ENCODE data around the gene SMIM35.

The SMIM35 gene

DNA sequence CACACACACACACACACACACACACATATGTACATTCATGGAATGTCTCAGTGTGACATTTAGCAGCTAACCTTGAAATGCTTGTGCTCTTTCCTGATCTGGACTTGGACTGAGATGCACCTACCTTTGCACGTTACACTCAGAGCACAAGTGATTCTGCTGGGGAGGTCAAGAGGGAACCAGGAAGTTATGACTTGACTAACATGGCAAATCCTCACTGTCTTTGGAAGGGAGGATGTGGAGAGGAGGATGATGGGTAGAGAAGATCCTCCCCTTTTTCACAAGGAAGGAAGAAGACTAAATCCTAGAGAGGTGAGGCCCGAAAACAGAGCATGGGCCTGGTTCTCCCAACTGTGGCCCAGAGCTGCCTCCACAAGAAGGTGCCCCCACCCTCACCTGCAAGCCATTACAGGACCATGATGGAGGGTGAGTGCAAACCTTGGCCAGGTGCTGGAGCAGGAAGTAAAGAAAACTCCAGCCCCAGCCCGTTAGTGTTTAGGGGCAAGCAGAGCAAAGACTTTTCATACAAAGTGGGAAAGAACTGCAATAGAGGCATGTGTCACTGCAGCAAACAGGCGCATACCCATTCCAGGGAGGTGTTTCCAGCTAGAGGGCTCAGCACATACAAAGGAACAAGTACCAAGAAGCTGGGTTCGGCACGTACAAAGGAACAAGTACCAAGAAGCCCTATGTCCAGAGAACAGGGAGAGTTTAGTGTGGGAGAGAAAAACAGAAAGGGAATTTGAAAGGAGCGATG, 39.5 kb upstream of the SMIM35 start:
- Histone ChIP-seq H3K4me3 (ENCODE audit: insufficient read depth, low read depth, low read length) (no peak overlapping the region), H3K4me1 (ENCODE audit: control insufficient read depth, insufficient read depth, low read length) (peaks cover 5% of the 10 kb centered on the region), H3K9me3 (ENCODE audit: control insufficient read depth, low read length) (no peaks in the 10 kb centered on the region), H3K27me3 (ENCODE audit: control insufficient read depth, insufficient read depth, low read length, poor library complexity, severe bottlenecking) (no peaks in the 10 kb centered on the region), H3K36me3 (ENCODE audit: control insufficient read depth, insufficient read depth, low read length) (no peaks in the 10 kb centered on the region), H3K27ac (ENCODE audit: insufficient read depth, low read depth, low read length, poor library complexity, severe bottlenecking) (no peak overlapping the region)
- WGBS, 2 experiments: 92 to 94% methylated on average over 7 of the region's 7 CpGs

DNA sequence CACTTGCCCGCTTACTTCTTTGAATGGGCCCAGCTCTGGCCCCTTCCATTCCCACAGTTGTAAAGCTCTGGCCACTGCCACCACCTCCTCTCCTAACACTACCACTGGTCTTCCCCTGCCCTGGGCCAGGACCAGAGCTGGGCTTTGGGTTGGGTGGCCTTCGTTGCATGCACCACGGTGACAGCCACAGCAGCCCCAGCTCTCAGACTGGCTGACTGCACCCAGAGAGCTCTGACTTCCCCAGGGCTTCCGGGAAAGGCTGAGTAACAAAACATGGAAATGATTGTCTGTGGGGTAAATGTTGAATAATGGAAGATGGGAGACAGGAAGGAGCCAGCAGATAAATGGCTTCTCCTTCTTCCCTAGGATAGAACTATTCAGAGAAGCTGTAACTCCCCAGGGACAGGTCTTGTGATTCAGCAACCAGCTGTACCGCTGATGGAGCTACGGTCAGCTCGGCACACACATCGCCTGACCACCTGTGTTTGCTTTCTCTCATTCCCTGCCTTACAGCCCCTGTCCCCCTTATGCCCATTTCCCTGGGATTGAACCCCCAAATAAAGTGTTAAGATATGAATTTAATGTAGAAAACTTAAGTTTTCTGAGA, 38.3 kb upstream of the SMIM35 start:
- H3K4me3 ChIP-seq (ENCODE audit: insufficient read depth, low read depth, low read length): no peak overlapping the region
- H3K9me3 ChIP-seq (ENCODE audit: control insufficient read depth, low read length): no peaks in the 10 kb centered on the region
- 87 to 92% methylated on average over 8 of the region's 8 CpGs for WGBS, 2 experiments
- peaks cover 5% of the 10 kb centered on the region for H3K4me1 ChIP-seq (ENCODE audit: control insufficient read depth, insufficient read depth, low read length)
- no peaks in the 10 kb centered on the region for H3K36me3 ChIP-seq (ENCODE audit: control insufficient read depth, insufficient read depth, low read length)
- no peaks in the 10 kb centered on the region for H3K27me3 ChIP-seq (ENCODE audit: control insufficient read depth, insufficient read depth, low read length, poor library complexity, severe bottlenecking)
- H3K27ac ChIP-seq (ENCODE audit: insufficient read depth, low read depth, low read length, poor library complexity, severe bottlenecking): no peak overlapping the region

DNA sequence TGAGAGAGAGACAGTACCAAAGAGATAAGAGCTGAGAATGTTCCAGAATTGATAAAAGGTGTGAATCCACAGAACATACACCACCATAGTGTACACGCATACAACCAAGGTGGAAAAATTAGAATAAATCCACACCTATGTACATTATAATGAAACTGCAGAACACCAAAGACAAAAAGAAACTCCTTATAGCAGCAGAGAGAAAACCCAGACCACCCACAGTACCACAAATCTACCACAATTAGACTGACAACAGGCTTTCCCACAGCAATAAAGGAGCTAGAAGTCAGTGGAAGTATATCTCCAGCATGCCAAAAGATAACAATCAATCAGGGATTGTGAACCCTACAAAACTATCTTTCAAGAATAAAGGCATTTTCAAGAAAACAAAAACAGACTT, 34.0 kb upstream of the SMIM35 start:
- Histone ChIP-seq H3K36me3 (ENCODE audit: control insufficient read depth, insufficient read depth, low read length) (no peaks in the 10 kb centered on the region), H3K4me3 (ENCODE audit: insufficient read depth, low read depth, low read length) (no peak overlapping the region), H3K27ac (ENCODE audit: insufficient read depth, low read depth, low read length, poor library complexity, severe bottlenecking) (no peak overlapping the region), H3K4me1 (ENCODE audit: control insufficient read depth, insufficient read depth, low read length) (no peaks in the 10 kb centered on the region), H3K27me3 (ENCODE audit: control insufficient read depth, insufficient read depth, low read length, poor library complexity, severe bottlenecking) (no peaks in the 10 kb centered on the region), H3K9me3 (ENCODE audit: control insufficient read depth, low read length) (no peaks in the 10 kb centered on the region)
- 70 to 75% methylated on average over 1 of the region's 1 CpG for WGBS, 2 experiments

DNA sequence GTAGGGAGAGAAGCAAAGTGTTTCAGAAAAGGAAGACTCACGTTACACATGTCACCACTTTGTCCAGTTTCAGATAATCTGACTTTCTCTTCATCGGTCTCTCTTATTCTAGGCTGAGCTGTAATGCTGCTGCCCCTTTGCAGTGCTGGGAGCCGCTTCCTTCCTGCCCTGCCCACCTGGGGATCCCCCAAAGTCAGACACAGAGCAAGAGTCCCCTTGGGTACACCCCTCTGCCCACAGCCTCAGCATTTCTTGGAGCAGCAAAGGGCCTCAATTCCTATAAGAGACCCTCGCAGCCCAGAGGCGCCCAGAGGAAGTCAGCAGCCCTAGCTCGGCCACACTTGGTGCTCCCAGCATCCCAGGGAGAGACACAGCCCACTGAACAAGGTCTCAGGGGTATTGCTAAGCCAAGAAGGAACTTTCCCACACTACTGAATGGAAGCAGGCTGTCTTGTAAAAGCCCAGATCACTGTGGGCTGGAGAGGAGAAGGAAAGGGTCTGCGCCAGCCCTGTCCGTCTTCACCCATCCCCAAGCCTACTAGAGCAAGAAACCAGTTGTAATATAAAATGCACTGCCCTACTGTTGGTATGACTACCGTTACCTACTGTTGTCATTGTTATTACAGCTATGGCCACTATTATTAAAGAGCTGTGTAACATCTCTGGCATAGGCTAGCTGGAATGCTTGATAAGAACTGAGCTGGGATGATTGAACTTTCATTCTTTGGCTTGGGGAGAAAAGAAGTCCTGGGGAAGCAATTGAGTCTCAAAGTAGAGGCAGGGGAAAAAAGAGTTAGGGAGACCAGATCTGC, 31.2 kb upstream of the SMIM35 start:
- no peaks in the 10 kb centered on the region for H3K36me3 ChIP-seq (ENCODE audit: control insufficient read depth, insufficient read depth, low read length)
- no peaks in the 10 kb centered on the region for H3K9me3 ChIP-seq (ENCODE audit: control insufficient read depth, low read length)
- 92% methylated on average over 8 to 9 of the region's 9 CpGs for WGBS, 2 experiments
- no peaks in the 10 kb centered on the region for H3K27me3 ChIP-seq (ENCODE audit: control insufficient read depth, insufficient read depth, low read length, poor library complexity, severe bottlenecking)
- no peak overlapping the region for H3K4me3 ChIP-seq (ENCODE audit: insufficient read depth, low read depth, low read length)
- H3K4me1 ChIP-seq (ENCODE audit: control insufficient read depth, insufficient read depth, low read length): no peaks in the 10 kb centered on the region
- no peak overlapping the region for H3K27ac ChIP-seq (ENCODE audit: insufficient read depth, low read depth, low read length, poor library complexity, severe bottlenecking)

DNA sequence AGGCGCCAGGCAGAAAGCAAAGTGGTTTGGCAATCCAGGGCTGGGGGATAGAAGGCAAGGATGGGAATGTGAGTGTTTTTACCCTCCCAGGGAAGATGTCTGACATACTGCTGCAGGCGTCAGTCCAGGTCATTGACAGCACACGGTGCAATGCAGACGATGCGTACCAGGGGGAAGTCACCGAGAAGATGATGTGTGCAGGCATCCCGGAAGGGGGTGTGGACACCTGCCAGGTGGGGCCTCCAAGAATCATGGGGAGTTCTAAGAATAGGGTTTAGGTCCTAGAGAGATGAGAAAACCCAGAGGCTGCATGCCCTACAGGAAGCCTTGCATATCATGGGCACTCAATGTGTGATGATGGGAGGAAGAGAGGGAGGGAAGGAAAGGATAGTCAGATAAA, 28.3 kb upstream of the SMIM35 start:
- Histone ChIP-seq H3K27me3 (ENCODE audit: control insufficient read depth, insufficient read depth, low read length, poor library complexity, severe bottlenecking) (no peaks in the 10 kb centered on the region), H3K36me3 (ENCODE audit: control insufficient read depth, insufficient read depth, low read length) (no peaks in the 10 kb centered on the region), H3K9me3 (ENCODE audit: control insufficient read depth, low read length) (no peaks in the 10 kb centered on the region), H3K4me3 (ENCODE audit: insufficient read depth, low read depth, low read length) (no peak overlapping the region), H3K27ac (ENCODE audit: insufficient read depth, low read depth, low read length, poor library complexity, severe bottlenecking) (no peak overlapping the region), H3K4me1 (ENCODE audit: control insufficient read depth, insufficient read depth, low read length) (no peaks in the 10 kb centered on the region)
- 95 to 96% methylated on average over 7 of the region's 7 CpGs for WGBS, 2 experiments

DNA sequence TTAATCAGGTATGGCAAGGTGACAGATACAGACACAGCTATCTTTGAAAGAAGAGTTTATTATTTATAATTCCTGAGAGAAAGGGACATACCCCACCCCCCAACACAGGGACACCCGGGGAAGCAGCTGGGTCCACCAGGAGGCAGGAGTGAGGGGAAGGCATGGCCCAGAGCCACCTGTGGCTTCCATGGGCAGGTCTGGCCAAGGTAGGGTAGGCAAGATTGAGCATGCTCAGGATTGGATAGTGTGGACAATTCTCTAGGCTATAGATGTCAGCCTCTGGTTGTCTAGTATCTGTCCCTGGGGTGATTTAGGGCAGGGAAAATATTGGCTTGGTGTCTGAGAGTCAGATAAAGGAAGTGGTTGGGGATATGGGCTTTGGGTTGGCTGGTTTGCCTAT, 27.5 kb upstream of the SMIM35 start:
- Histone ChIP-seq H3K36me3 (ENCODE audit: control insufficient read depth, insufficient read depth, low read length) (no peaks in the 10 kb centered on the region), H3K4me1 (ENCODE audit: control insufficient read depth, insufficient read depth, low read length) (no peaks in the 10 kb centered on the region), H3K27me3 (ENCODE audit: control insufficient read depth, insufficient read depth, low read length, poor library complexity, severe bottlenecking) (no peaks in the 10 kb centered on the region), H3K9me3 (ENCODE audit: control insufficient read depth, low read length) (no peaks in the 10 kb centered on the region), H3K4me3 (ENCODE audit: insufficient read depth, low read depth, low read length) (no peak overlapping the region), H3K27ac (ENCODE audit: insufficient read depth, low read depth, low read length, poor library complexity, severe bottlenecking) (no peak overlapping the region)
- 83 to 88% methylated on average over 1 of the region's 1 CpG for whole genome bisulfite sequencing, 2 experiments

DNA sequence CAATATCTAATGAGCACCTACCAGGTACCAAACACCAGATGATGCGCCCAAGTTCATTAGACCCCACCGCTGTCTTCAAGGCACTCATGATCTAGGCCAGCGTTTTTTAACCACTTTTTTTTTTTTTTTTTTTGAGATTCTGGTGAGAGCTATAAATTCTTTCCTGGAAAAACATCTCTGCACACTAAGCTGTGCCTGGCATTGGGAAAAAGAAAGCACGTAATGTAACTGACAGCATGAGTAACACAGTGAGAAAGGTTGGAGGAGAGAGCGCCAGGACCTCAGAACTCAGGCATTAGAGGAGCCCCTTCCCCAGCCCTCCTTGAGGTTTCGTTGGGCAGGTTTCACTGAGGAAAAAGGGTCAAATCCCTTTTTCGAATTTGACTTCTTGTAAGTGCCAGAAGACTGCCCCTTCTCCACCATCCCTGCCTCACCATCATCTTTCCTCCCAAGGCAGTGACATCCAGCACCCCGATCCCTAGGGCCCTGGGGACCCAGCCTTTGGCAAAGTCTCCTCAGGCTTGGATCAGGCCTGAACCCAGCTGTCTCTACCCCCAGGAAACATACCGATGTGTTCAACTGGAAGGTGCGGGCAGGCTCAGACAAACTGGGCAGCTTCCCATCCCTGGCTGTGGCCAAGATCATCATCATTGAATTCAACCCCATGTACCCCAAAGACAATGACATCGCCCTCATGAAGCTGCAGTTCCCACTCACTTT, 26.1 kb upstream of the SMIM35 start:
- Histone ChIP-seq H3K36me3 (ENCODE audit: control insufficient read depth, insufficient read depth, low read length) (no peaks in the 10 kb centered on the region), H3K4me1 (ENCODE audit: control insufficient read depth, insufficient read depth, low read length) (no peaks in the 10 kb centered on the region), H3K27me3 (ENCODE audit: control insufficient read depth, insufficient read depth, low read length, poor library complexity, severe bottlenecking) (no peaks in the 10 kb centered on the region), H3K27ac (ENCODE audit: insufficient read depth, low read depth, low read length, poor library complexity, severe bottlenecking) (no peak overlapping the region), H3K4me3 (ENCODE audit: insufficient read depth, low read depth, low read length) (no peak overlapping the region), H3K9me3 (ENCODE audit: control insufficient read depth, low read length) (no peaks in the 10 kb centered on the region)
- WGBS, 2 experiments: 92 to 93% methylated on average over 11 of the region's 11 CpGs

DNA sequence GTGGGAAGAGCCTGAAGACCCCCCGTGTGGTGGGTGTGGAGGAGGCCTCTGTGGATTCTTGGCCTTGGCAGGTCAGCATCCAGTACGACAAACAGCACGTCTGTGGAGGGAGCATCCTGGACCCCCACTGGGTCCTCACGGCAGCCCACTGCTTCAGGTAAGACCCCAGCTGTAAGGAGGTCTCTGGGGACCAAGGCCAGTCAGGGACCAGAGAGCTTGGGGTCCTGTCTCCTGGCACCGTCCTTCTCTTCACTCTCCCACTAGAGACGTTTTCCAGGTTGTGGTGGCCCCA, 24.9 kb upstream of the SMIM35 start:
- Histone ChIP-seq H3K4me3 (ENCODE audit: insufficient read depth, low read depth, low read length) (no peak overlapping the region), H3K9me3 (ENCODE audit: control insufficient read depth, low read length) (no peaks in the 10 kb centered on the region), H3K4me1 (ENCODE audit: control insufficient read depth, insufficient read depth, low read length) (no peaks in the 10 kb centered on the region), H3K27ac (ENCODE audit: insufficient read depth, low read depth, low read length, poor library complexity, severe bottlenecking) (no peak overlapping the region), H3K36me3 (ENCODE audit: control insufficient read depth, insufficient read depth, low read length) (no peaks in the 10 kb centered on the region), H3K27me3 (ENCODE audit: control insufficient read depth, insufficient read depth, low read length, poor library complexity, severe bottlenecking) (no peaks in the 10 kb centered on the region)
- WGBS, 2 experiments: 91 to 94% methylated on average over 6 of the region's 6 CpGs

DNA sequence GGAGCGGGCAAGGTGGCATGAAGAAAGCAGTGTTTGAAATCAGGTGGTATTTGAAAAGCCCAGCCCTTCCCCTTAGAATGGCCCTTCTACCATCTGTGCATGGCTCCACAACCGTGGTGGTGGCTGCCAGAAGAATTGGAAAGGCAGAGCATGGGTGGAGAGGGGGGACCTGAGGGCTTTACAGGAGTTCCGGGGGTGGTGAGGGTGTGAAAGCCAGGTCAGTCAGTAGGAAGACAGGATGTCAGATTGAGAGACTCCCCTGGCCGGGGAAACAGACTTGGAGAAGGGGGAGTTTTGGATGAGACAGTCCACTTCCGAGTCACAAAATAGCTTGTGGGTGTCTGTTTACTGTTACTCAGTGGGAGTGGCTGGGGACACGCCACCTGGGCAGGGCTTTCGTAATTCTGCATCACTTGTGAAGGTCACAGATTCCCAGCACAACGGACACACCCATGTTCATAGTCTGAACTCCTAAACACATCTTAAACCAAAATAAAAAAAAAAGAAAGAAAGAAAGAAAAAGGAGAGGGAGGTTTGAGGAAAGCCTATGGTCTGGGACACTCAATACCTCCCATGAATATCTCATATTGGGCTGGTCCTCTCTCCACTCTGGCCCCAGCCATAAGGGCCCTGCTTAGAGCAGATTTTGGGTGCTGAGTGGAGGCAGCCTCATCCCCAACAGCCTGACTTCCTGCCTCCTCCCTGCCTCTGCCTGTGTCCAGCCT, 24.4 kb upstream of the SMIM35 start:
- H3K27me3 ChIP-seq (ENCODE audit: control insufficient read depth, insufficient read depth, low read length, poor library complexity, severe bottlenecking): no peaks in the 10 kb centered on the region
- H3K4me3 ChIP-seq (ENCODE audit: insufficient read depth, low read depth, low read length): no peak overlapping the region
- H3K27ac ChIP-seq (ENCODE audit: insufficient read depth, low read depth, low read length, poor library complexity, severe bottlenecking): no peak overlapping the region
- H3K9me3 ChIP-seq (ENCODE audit: control insufficient read depth, low read length): no peaks in the 10 kb centered on the region
- no peaks in the 10 kb centered on the region for H3K36me3 ChIP-seq (ENCODE audit: control insufficient read depth, insufficient read depth, low read length)
- H3K4me1 ChIP-seq (ENCODE audit: control insufficient read depth, insufficient read depth, low read length): no peaks in the 10 kb centered on the region
- WGBS, 2 experiments: 91 to 92% methylated on average over 8 of the region's 8 CpGs

Data from ectodermal cell (in vitro differentiated cells).